HG03342 (cell line): Measurements from ENCODE around the gene APBB1.

Experiments used
- ATAC-seq: cut with Tn5 transposase; IDR thresholded peaks from one replicate; pipeline ENCODE4 v1.9.1; 2021; ENCODE audit warnings: mild to moderate bottlenecking, moderate library complexity; ENCODE audit not compliant: unreplicated experiment

Gene APBB1

GRCh38 chr11:6418557-6419008 is 311 bp downstream of the APBB1 start:
- ATAC-seq: peak; percentile 15

- ATAC-seq: no peak
Measured at GRCh38 chr11:6417907-6418556, 862 bp downstream of the APBB1 start.

- no peak for ATAC-seq
Measured at GRCh38 chr11:6415797-6416196, 3.1 kb downstream of the APBB1 start.

- no peak for ATAC-seq
Measured at GRCh38 chr11:6414874-6415328, 4.0 kb downstream of the APBB1 start.

GRCh38 chr11:6413791-6414201 is 5.1 kb downstream of the APBB1 start:
- no peak for ATAC-seq

GRCh38 chr11:6411594-6412031 is 7.3 kb downstream of the APBB1 start:
- ATAC-seq: no peak

- no peak for ATAC-seq
Measured at GRCh38 chr11:6410695-6411430, 8.0 kb downstream of the APBB1 start.

- ATAC-seq: no peak
Measured at GRCh38 chr11:6406370-6406769, 12.5 kb downstream of the APBB1 start.

- ATAC-seq: no peak
Measured at GRCh38 chr11:6405846-6406245, 13.0 kb downstream of the APBB1 start.

- ATAC-seq: no peak
Measured at GRCh38 chr11:6405052-6405667, 13.7 kb downstream of the APBB1 start.

GRCh38 chr11:6404342-6405051 is 14.4 kb downstream of the APBB1 start:
- no peak for ATAC-seq

- no peak for ATAC-seq
Measured at GRCh38 chr11:6403539-6403938, 15.4 kb downstream of the APBB1 start.

GRCh38 chr11:6402561-6402981 is 16.3 kb downstream of the APBB1 start:
- ATAC-seq: peak; percentile 89

GRCh38 chr11:6402061-6402470 is 16.8 kb downstream of the APBB1 start:
- peak; percentile 48 for ATAC-seq

- ATAC-seq: no peak
Measured at GRCh38 chr11:6401464-6401863, 17.4 kb downstream of the APBB1 start.

- no peak for ATAC-seq
Measured at GRCh38 chr11:6400431-6401345, 18.2 kb downstream of the APBB1 start.

- ATAC-seq: no peak
Measured at GRCh38 chr11:6397636-6398035, 21.3 kb downstream of the APBB1 start.

GRCh38 chr11:6397156-6397555 is 21.7 kb downstream of the APBB1 start:
- no peak for ATAC-seq

GRCh38 chr11:6395470-6396060 is 23.3 kb downstream of the APBB1 start:
- no peak for ATAC-seq
